Measurements from ENCODE around the gene FAM13A. TPM values are rescaled to one million over a fixed set of nuclear protein-coding genes. Genes with fewer than 3 reads are reported as not detected.

FAM13A gene
- total and polyA plus RNA-seq, 2 of the 13 experiments (the other 11 are each of a cell fraction or from before 2014, with no cell fraction given) = 1.2 to 36.2 TPM

DNA sequence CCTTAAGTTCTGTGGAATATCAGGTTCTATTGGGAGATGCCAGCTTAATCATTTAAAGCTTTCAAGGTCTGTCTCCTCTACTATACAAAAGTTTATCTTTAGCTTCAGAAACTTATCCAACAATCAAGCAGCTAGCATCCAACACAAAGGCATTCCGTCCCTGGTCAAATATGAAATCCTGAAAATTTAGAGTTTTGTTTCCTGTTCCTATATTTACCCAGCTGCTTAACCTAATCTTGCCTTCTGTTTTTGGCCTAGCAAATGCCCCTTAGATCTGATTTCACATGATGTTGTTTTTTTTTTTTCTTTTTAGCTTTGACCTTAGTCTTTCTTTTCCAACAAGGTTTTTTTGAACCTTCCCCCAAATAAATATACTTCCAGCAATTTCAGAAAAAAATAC lies 33.8 kb downstream of the FAM13A start (continued):
- TF ChIP-seq, protein P1, sequence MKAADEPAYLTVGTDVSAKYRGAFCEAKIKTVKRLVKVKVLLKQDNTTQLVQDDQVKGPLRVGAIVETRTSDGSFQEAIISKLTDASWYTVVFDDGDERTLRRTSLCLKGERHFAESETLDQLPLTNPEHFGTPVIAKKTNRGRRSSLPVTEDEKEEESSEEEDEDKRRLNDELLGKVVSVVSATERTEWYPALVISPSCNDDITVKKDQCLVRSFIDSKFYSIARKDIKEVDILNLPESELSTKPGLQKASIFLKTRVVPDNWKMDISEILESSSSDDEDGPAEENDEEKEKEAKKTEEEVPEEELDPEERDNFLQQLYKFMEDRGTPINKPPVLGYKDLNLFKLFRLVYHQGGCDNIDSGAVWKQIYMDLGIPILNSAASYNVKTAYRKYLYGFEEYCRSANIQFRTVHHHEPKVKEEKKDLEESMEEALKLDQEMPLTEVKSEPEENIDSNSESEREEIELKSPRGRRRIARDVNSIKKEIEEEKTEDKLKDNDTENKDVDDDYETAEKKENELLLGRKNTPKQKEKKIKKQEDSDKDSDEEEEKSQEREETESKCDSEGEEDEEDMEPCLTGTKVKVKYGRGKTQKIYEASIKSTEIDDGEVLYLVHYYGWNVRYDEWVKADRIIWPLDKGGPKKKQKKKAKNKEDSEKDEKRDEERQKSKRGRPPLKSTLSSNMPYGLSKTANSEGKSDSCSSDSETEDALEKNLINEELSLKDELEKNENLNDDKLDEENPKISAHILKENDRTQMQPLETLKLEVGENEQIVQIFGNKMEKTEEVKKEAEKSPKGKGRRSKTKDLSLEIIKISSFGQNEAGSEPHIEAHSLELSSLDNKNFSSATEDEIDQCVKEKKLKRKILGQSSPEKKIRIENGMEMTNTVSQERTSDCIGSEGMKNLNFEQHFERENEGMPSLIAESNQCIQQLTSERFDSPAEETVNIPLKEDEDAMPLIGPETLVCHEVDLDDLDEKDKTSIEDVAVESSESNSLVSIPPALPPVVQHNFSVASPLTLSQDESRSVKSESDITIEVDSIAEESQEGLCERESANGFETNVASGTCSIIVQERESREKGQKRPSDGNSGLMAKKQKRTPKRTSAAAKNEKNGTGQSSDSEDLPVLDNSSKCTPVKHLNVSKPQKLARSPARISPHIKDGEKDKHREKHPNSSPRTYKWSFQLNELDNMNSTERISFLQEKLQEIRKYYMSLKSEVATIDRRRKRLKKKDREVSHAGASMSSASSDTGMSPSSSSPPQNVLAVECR (CRISPR knock-in tag; IDR thresholded peaks at IDR 0.05; ENCODE audit: borderline replicate concordance) = no peak
- TF ChIP-seq, protein P2, sequence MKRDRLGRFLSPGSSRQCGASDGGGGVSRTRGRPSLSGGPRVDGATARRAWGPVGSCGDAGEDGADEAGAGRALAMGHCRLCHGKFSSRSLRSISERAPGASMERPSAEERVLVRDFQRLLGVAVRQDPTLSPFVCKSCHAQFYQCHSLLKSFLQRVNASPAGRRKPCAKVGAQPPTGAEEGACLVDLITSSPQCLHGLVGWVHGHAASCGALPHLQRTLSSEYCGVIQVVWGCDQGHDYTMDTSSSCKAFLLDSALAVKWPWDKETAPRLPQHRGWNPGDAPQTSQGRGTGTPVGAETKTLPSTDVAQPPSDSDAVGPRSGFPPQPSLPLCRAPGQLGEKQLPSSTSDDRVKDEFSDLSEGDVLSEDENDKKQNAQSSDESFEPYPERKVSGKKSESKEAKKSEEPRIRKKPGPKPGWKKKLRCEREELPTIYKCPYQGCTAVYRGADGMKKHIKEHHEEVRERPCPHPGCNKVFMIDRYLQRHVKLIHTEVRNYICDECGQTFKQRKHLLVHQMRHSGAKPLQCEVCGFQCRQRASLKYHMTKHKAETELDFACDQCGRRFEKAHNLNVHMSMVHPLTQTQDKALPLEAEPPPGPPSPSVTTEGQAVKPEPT (CRISPR knock-in tag; IDR thresholded peaks at IDR 0.05; ENCODE audit: low read depth) = no peak
- TF ChIP-seq, protein P3, sequence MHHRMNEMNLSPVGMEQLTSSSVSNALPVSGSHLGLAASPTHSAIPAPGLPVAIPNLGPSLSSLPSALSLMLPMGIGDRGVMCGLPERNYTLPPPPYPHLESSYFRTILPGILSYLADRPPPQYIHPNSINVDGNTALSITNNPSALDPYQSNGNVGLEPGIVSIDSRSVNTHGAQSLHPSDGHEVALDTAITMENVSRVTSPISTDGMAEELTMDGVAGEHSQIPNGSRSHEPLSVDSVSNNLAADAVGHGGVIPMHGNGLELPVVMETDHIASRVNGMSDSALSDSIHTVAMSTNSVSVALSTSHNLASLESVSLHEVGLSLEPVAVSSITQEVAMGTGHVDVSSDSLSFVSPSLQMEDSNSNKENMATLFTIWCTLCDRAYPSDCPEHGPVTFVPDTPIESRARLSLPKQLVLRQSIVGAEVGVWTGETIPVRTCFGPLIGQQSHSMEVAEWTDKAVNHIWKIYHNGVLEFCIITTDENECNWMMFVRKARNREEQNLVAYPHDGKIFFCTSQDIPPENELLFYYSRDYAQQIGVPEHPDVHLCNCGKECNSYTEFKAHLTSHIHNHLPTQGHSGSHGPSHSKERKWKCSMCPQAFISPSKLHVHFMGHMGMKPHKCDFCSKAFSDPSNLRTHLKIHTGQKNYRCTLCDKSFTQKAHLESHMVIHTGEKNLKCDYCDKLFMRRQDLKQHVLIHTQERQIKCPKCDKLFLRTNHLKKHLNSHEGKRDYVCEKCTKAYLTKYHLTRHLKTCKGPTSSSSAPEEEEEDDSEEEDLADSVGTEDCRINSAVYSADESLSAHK (CRISPR knock-in tag; IDR thresholded peaks at IDR 0.05; ENCODE audit: borderline replicate concordance) = no peak
- TF ChIP-seq SMYD3 (CRISPR knock-in tag; IDR thresholded peaks at IDR 0.05) = no peak
- TF ChIP-seq ZMYM3 (CRISPR knock-in tag; IDR thresholded peaks at IDR 0.05) = no peak
- TF ChIP-seq, protein P4, sequence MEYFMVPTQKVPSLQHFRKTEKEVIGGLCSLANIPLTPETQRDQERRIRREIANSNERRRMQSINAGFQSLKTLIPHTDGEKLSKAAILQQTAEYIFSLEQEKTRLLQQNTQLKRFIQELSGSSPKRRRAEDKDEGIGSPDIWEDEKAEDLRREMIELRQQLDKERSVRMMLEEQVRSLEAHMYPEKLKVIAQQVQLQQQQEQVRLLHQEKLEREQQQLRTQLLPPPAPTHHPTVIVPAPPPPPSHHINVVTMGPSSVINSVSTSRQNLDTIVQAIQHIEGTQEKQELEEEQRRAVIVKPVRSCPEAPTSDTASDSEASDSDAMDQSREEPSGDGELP (IDR thresholded peaks at IDR 0.05; ENCODE audit: borderline replicate concordance, low read depth) = peak; percentile 33; the same call in 1 of the 2 replicates
- TF ChIP-seq, protein P5, sequence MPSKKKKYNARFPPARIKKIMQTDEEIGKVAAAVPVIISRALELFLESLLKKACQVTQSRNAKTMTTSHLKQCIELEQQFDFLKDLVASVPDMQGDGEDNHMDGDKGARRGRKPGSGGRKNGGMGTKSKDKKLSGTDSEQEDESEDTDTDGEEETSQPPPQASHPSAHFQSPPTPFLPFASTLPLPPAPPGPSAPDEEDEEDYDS (CRISPR knock-in tag; IDR thresholded peaks at IDR 0.05) = no peak
- TF ChIP-seq, protein P6, sequence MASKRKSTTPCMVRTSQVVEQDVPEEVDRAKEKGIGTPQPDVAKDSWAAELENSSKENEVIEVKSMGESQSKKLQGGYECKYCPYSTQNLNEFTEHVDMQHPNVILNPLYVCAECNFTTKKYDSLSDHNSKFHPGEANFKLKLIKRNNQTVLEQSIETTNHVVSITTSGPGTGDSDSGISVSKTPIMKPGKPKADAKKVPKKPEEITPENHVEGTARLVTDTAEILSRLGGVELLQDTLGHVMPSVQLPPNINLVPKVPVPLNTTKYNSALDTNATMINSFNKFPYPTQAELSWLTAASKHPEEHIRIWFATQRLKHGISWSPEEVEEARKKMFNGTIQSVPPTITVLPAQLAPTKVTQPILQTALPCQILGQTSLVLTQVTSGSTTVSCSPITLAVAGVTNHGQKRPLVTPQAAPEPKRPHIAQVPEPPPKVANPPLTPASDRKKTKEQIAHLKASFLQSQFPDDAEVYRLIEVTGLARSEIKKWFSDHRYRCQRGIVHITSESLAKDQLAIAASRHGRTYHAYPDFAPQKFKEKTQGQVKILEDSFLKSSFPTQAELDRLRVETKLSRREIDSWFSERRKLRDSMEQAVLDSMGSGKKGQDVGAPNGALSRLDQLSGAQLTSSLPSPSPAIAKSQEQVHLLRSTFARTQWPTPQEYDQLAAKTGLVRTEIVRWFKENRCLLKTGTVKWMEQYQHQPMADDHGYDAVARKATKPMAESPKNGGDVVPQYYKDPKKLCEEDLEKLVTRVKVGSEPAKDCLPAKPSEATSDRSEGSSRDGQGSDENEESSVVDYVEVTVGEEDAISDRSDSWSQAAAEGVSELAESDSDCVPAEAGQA (IDR thresholded peaks at IDR 0.05; ENCODE audit: low read depth) = no peak
- TF ChIP-seq, protein P6 (CRISPR knock-in tag; IDR thresholded peaks at IDR 0.05; ENCODE audit: borderline replicate concordance) = no peak
- TF ChIP-seq, protein P7, sequence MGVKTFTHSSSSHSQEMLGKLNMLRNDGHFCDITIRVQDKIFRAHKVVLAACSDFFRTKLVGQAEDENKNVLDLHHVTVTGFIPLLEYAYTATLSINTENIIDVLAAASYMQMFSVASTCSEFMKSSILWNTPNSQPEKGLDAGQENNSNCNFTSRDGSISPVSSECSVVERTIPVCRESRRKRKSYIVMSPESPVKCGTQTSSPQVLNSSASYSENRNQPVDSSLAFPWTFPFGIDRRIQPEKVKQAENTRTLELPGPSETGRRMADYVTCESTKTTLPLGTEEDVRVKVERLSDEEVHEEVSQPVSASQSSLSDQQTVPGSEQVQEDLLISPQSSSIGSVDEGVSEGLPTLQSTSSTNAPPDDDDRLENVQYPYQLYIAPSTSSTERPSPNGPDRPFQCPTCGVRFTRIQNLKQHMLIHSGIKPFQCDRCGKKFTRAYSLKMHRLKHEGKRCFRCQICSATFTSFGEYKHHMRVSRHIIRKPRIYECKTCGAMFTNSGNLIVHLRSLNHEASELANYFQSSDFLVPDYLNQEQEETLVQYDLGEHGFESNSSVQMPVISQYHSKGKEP (CRISPR knock-in tag; IDR thresholded peaks at IDR 0.05) = no peak
- TF ChIP-seq ZNF205 (CRISPR knock-in tag; IDR thresholded peaks at IDR 0.05) = no peak
